ENCODE data around the gene ZSCAN22.

Gene ZSCAN22

GRCh38 chr19:58350001-58350861 lies 23.4 kb downstream of the ZSCAN22 start:
- Histone ChIP-seq H3K79me2 (ENCODE audit: insufficient read depth, low read length) (peaks cover 9% of the 10 kb centered on the region), H3K9ac (ENCODE audit: low read length) (no peak overlapping the region), H3K4me1 (ENCODE audit: insufficient read depth, low read length, severe bottlenecking) (peaks cover 33% of the 10 kb centered on the region), H3K9me2 (ENCODE audit: low read depth, low read length) (no peaks in the 10 kb centered on the region), H3K9me3 (ENCODE audit: low read length) (no peaks in the 10 kb centered on the region), H3F3A (ENCODE audit: insufficient read depth, low read length) (no peaks in the 10 kb centered on the region), H3K4me3 (ENCODE audit: low read depth, low read length, poor library complexity, severe bottlenecking) (no peak overlapping the region), H3K4me2 (ENCODE audit: low read length) (no peak overlapping the region), H4K20me1 (ENCODE audit: insufficient read depth, low read length) (no peaks in the 10 kb centered on the region), H3K27me3 (ENCODE audit: insufficient read depth, low read length) (no peaks in the 10 kb centered on the region), H3K27ac (ENCODE audit: low read depth, low read length, poor library complexity, severe bottlenecking) (no peak overlapping the region), H3K36me3 (ENCODE audit: insufficient read depth, low read length) (no peaks in the 10 kb centered on the region), H2AFZ (ENCODE audit: low read length) (no peak overlapping the region)
- TF ChIP-seq EZH2 (IDR thresholded peaks at IDR 0.05; ENCODE audit: borderline replicate concordance, low read length): no peak
- TF ChIP-seq CTCF (IDR thresholded peaks at IDR 0.05; ENCODE audit: low read length): no peak

- Histone ChIP-seq H4K20me1 (ENCODE audit: insufficient read depth, low read length) (no peaks in the 10 kb centered on the region), H3K27me3 (ENCODE audit: insufficient read depth, low read length) (no peaks in the 10 kb centered on the region), H3K4me1 (ENCODE audit: insufficient read depth, low read length, severe bottlenecking) (peaks cover 26% of the 10 kb centered on the region), H3K79me2 (ENCODE audit: insufficient read depth, low read length) (peaks cover 9% of the 10 kb centered on the region), H3K9me3 (ENCODE audit: low read length) (no peaks in the 10 kb centered on the region), H3K27ac (ENCODE audit: low read depth, low read length, poor library complexity, severe bottlenecking) (no peak overlapping the region), H3K9ac (ENCODE audit: low read length) (no peak overlapping the region), H2AFZ (ENCODE audit: low read length) (no peak overlapping the region), H3K4me2 (ENCODE audit: low read length) (no peak overlapping the region), H3K4me3 (ENCODE audit: low read depth, low read length, poor library complexity, severe bottlenecking) (no peak overlapping the region), H3F3A (ENCODE audit: insufficient read depth, low read length) (no peaks in the 10 kb centered on the region), H3K36me3 (ENCODE audit: insufficient read depth, low read length) (no peaks in the 10 kb centered on the region), H3K9me2 (ENCODE audit: low read depth, low read length) (no peaks in the 10 kb centered on the region)
- TF ChIP-seq CTCF (IDR thresholded peaks at IDR 0.05; ENCODE audit: low read length) (no peak), EZH2 (IDR thresholded peaks at IDR 0.05; ENCODE audit: borderline replicate concordance, low read length) (no peak)
These were observed 24.2 kb downstream of the ZSCAN22 start for GRCh38 chr19:58350871-58351557.

- Histone ChIP-seq H3K79me2 (ENCODE audit: insufficient read depth, low read length) (peaks cover 9% of the 10 kb centered on the region), H3K9me3 (ENCODE audit: low read length) (no peaks in the 10 kb centered on the region), H3K9ac (ENCODE audit: low read length) (no peak overlapping the region), H2AFZ (ENCODE audit: low read length) (no peak overlapping the region), H3K4me3 (ENCODE audit: low read depth, low read length, poor library complexity, severe bottlenecking) (no peak overlapping the region), H3K27ac (ENCODE audit: low read depth, low read length, poor library complexity, severe bottlenecking) (no peak overlapping the region), H3K4me1 (ENCODE audit: insufficient read depth, low read length, severe bottlenecking) (peaks cover 21% of the 10 kb centered on the region), H3K36me3 (ENCODE audit: insufficient read depth, low read length) (no peaks in the 10 kb centered on the region), H3K9me2 (ENCODE audit: low read depth, low read length) (no peaks in the 10 kb centered on the region), H3F3A (ENCODE audit: insufficient read depth, low read length) (no peaks in the 10 kb centered on the region), H4K20me1 (ENCODE audit: insufficient read depth, low read length) (no peaks in the 10 kb centered on the region), H3K4me2 (ENCODE audit: low read length) (no peak overlapping the region), H3K27me3 (ENCODE audit: insufficient read depth, low read length) (no peaks in the 10 kb centered on the region)
- TF ChIP-seq EZH2 (IDR thresholded peaks at IDR 0.05; ENCODE audit: borderline replicate concordance, low read length) (no peak), CTCF (IDR thresholded peaks at IDR 0.05; ENCODE audit: low read length) (no peak)
These were observed 24.7 kb downstream of the ZSCAN22 start for GRCh38 chr19:58351558-58351878.

Measured in OCI-LY1 (cell line).